ENCODE results near the gene CEACAM19.
A peak's percentile ranks its signal among the peaks of the same experiment; 100 is the strongest.
"Not testable (repeated sequence)": the region's sequence is repeated elsewhere in the genome, so short reads cannot be mapped to it uniquely, and the experiment has no call there.

Gene CEACAM19

GRCh38 chr19:44645407-44646048, 25.8 kb upstream of the CEACAM19 start:
- no peak for DNase-seq (ENCODE audit: low read depth in 1 of 2, low spot score in 1 of 2)

GRCh38 chr19:44646049-44646416, 25.2 kb upstream of the CEACAM19 start:
- no peak for DNase-seq (ENCODE audit: low read depth in 1 of 2, low spot score in 1 of 2)

GRCh38 chr19:44647144-44647543, 24.1 kb upstream of the CEACAM19 start:
- no peak for DNase-seq (ENCODE audit: low read depth in 1 of 2, low spot score in 1 of 2)

- DNase-seq (ENCODE audit: low read depth in 1 of 2, low spot score in 1 of 2) = no peak
Measured at GRCh38 chr19:44648631-44649251, 22.5 kb upstream of the CEACAM19 start.

- DNase-seq (ENCODE audit: low read depth in 1 of 2, low spot score in 1 of 2) = no peak
Measured at GRCh38 chr19:44649578-44650145, 21.6 kb upstream of the CEACAM19 start.

- no peak for DNase-seq (ENCODE audit: low read depth in 1 of 2, low spot score in 1 of 2)
Measured at GRCh38 chr19:44653343-44653742, 17.9 kb upstream of the CEACAM19 start.

GRCh38 chr19:44653977-44654774, 17.1 kb upstream of the CEACAM19 start:
- DNase-seq (ENCODE audit: low read depth in 1 of 2, low spot score in 1 of 2) = peak; percentile 42 to 51

GRCh38 chr19:44657211-44657921, 13.9 kb upstream of the CEACAM19 start:
- DNase-seq (ENCODE audit: low read depth in 1 of 2, low spot score in 1 of 2) = peak; percentile 32 to 59

- DNase-seq (ENCODE audit: low read depth in 1 of 2, low spot score in 1 of 2) = no peak
Measured at GRCh38 chr19:44658069-44658733, 13.1 kb upstream of the CEACAM19 start.

GRCh38 chr19:44660081-44660480, 11.2 kb upstream of the CEACAM19 start:
- no peak for DNase-seq (ENCODE audit: low read depth in 1 of 2, low spot score in 1 of 2)

GRCh38 chr19:44661205-44661604, 10.1 kb upstream of the CEACAM19 start:
- no peak for DNase-seq (ENCODE audit: low read depth in 1 of 2, low spot score in 1 of 2)

- DNase-seq (ENCODE audit: low read depth in 1 of 2, low spot score in 1 of 2) = no peak
Measured at GRCh38 chr19:44661904-44662303, 9.4 kb upstream of the CEACAM19 start.

GRCh38 chr19:44662691-44663385, 8.4 kb upstream of the CEACAM19 start:
- DNase-seq (ENCODE audit: low read depth in 1 of 2, low spot score in 1 of 2) = no peak

- no peak for DNase-seq (ENCODE audit: low read depth in 1 of 2, low spot score in 1 of 2)
Measured at GRCh38 chr19:44663996-44664395, 7.3 kb upstream of the CEACAM19 start.

GRCh38 chr19:44664976-44665375, 6.3 kb upstream of the CEACAM19 start:
- no peak for DNase-seq (ENCODE audit: low read depth in 1 of 2, low spot score in 1 of 2)

GRCh38 chr19:44666852-44667556, 4.3 kb upstream of the CEACAM19 start:
- DNase-seq (ENCODE audit: low read depth in 1 of 2, low spot score in 1 of 2) = no peak

- no peak for DNase-seq (ENCODE audit: low read depth in 1 of 2, low spot score in 1 of 2)
Measured at GRCh38 chr19:44668985-44669764, 2.1 kb upstream of the CEACAM19 start.

GRCh38 chr19:44670027-44670426, 1.3 kb upstream of the CEACAM19 start:
- not testable (repeated sequence) for DNase-seq (ENCODE audit: low read depth in 1 of 2, low spot score in 1 of 2)

- no peak for DNase-seq (ENCODE audit: low read depth in 1 of 2, low spot score in 1 of 2)
Measured at GRCh38 chr19:44672226-44672625, 944 bp downstream of the CEACAM19 start.

All from stimulated activated CD4-positive, alpha-beta T cell treated with anti-CD3 and anti-CD28 coated beads, Interleukin-15, amount 100 ng/mL, for 1 hour (primary cell).